Endothelial cell of umbilical vein (primary cell): ENCODE results near the gene HNRNPA2B1. TPM values are rescaled to one million over a fixed set of nuclear protein-coding genes. Genes with fewer than 3 reads are reported as not detected.

Experiments used
- BruUV-seq: library from RNA; stranded (reverse); fragments of 400-500 nt; replicated peaks from 2 replicates; lab custom pipeline; 2021; lab: Mats Ljungman, UMichigan
- CTCF ChIA-PET: fragments of 300-600, 350-600 bp; sonication (Branson Sonifier 250); formaldehyde crosslinking; loops from one replicate; lab custom pipeline; 2021; ENCODE audit warnings: antibody characterized with exemption, inconsistent platforms; lab: Charles Lee
- POLR2A ChIA-PET: fragments of 300-600, 350-600 bp; sonication (Branson Sonifier 250); formaldehyde crosslinking; loops from one replicate; lab custom pipeline; 2021; ENCODE audit warnings: antibody characterized with exemption, inconsistent platforms; lab: Charles Lee
- DNase-seq: peaks from one replicate; pipeline ENCODE4 v3.0.0-alpha.2; 2011; ENCODE audit warnings: low read depth, low spot score
- FAIRE-seq: peaks from 2 replicates; lab custom pipeline; 2011; peaks lifted over from hg19 to GRCh38; lab: Jason Lieb, UNC
- H2AFZ ChIP-seq: 2 replicates; pipeline ENCODE4 v1.6.0; 2012; ENCODE audit warnings: low read depth, low read length, control low read depth, inconsistent platforms
- H3K27ac ChIP-seq: 2 replicates; pipeline ENCODE4 v1.5.1; 2011; ENCODE audit warnings: low read depth, mild to moderate bottlenecking, control low read depth, low read length, moderate library complexity; ENCODE audit not compliant: insufficient read depth
- H3K27me3 ChIP-seq, 2 experiments: 2 replicates each; pipeline versions ENCODE4 v1.6.0 to v1.6.1; 2011; ENCODE audit warnings: low read length in 2 of 2, mixed read lengths in 1 of 2; ENCODE audit not compliant: control insufficient read depth in 2 of 2, insufficient read depth in 2 of 2
- H3K36me3 ChIP-seq, 2 experiments: 2 replicates in 1 of 2; 3 replicates in 1 of 2; pipeline ENCODE4 v1.5.1; 2011; ENCODE audit warnings: low read length in 2 of 2, mild to moderate bottlenecking in 1 of 2, moderate library complexity in 1 of 2; ENCODE audit not compliant: control insufficient read depth in 2 of 2, insufficient read depth in 2 of 2; ENCODE audit errors: extremely low read depth in 1 of 2
- H3K4me1 ChIP-seq: 3 replicates; pipeline ENCODE4 v1.5.1; 2011; ENCODE audit warnings: mild to moderate bottlenecking, low read length; ENCODE audit not compliant: control insufficient read depth, insufficient read depth; ENCODE audit errors: extremely low read depth
- H3K4me2 ChIP-seq: 2 replicates; pipeline ENCODE4 v1.6.1; 2011; ENCODE audit warnings: low read length, control low read depth, mixed read lengths; ENCODE audit not compliant: insufficient read depth
- H3K4me3 ChIP-seq, 3 experiments: fragments of 200-600 bp in 1 of 3; sonication (generic), shearing (Covaris generic) in 1 of 3; replicated peaks in 1 of 3; 2 replicates each; pipeline ENCODE4 v1.5.1; 2011 to 2016; ENCODE audit warnings: control low read depth in 3 of 3, low read length in 3 of 3, mild to moderate bottlenecking in 2 of 3, inconsistent platforms in 1 of 3, low read depth in 1 of 3, moderate library complexity in 1 of 3; ENCODE audit not compliant: insufficient read depth in 1 of 3
- H3K79me2 ChIP-seq: 2 replicates; pipeline ENCODE4 v1.6.0; 2012; ENCODE audit warnings: low read length, inconsistent platforms; ENCODE audit not compliant: control insufficient read depth, insufficient read depth
- H3K9ac ChIP-seq: replicated peaks from 2 replicates; pipeline ENCODE3; 2011; ENCODE audit warnings: low read length, control low read depth; ENCODE audit not compliant: insufficient read depth; ENCODE audit errors: extremely low read depth
- H3K9me1 ChIP-seq: replicated peaks from 3 replicates; pipeline ENCODE4 v1.6.0; 2011; ENCODE audit warnings: mild to moderate bottlenecking, low read length; ENCODE audit not compliant: control insufficient read depth, insufficient read depth; ENCODE audit errors: extremely low read depth
- H3K9me3 ChIP-seq: replicated peaks from 2 replicates; pipeline ENCODE4 v1.5.1; 2012; ENCODE audit warnings: low read length, inconsistent platforms; ENCODE audit not compliant: control insufficient read depth, insufficient read depth
- H4K20me1 ChIP-seq: replicated peaks from 2 replicates; pipeline ENCODE3; 2011; ENCODE audit warnings: mild to moderate bottlenecking, low read length; ENCODE audit not compliant: control insufficient read depth, insufficient read depth; ENCODE audit errors: extremely low read depth
- CTCF ChIP-seq, 2 donors: IDR thresholded peaks; 1 replicate in 1 of 2; 2 replicates in 1 of 2; pipeline ENCODE4 v1.5.1; 2011; ENCODE audit warnings: low read length in 2 of 2, mild to moderate bottlenecking in 2 of 2, moderate library complexity in 2 of 2, control low read depth in 1 of 2, inconsistent platforms in 1 of 2, low read depth in 1 of 2; ENCODE audit not compliant: insufficient read depth in 1 of 2; ENCODE audit errors: extremely low read depth in 1 of 2
- EZH2 ChIP-seq: IDR thresholded peaks from 2 replicates; pipeline ENCODE4 v1.6.1; 2012; ENCODE audit warnings: borderline replicate concordance, low read depth, mild to moderate bottlenecking, moderate library complexity, low read length, inconsistent platforms; ENCODE audit not compliant: severe bottlenecking
- FOS ChIP-seq: IDR thresholded peaks from 2 replicates; pipeline ENCODE4 v1.6.1; 2011; ENCODE audit warnings: mild to moderate bottlenecking, low read length, moderate library complexity, borderline replicate concordance; ENCODE audit not compliant: insufficient read depth
- GATA2 ChIP-seq: IDR thresholded peaks from 2 replicates; pipeline ENCODE4 v1.7.0; 2011; ENCODE audit warnings: low read depth, mild to moderate bottlenecking, moderate library complexity, mixed read lengths, low read length; ENCODE audit not compliant: insufficient read length, insufficient read depth
- JUN ChIP-seq: IDR thresholded peaks from 2 replicates; pipeline ENCODE4 v1.6.1; 2011; ENCODE audit warnings: borderline replicate concordance, low read depth; ENCODE audit not compliant: insufficient read length, insufficient read depth
- MAX ChIP-seq: IDR thresholded peaks from 2 replicates; pipeline ENCODE4 v1.6.1; 2011; ENCODE audit not compliant: insufficient read depth, insufficient read length
- MYC ChIP-seq: IDR thresholded peaks from one replicate; pipeline ENCODE4 v1.6.1; 2011; ENCODE audit warnings: mild to moderate bottlenecking, low read depth, low read length
- POLR2A ChIP-seq: IDR thresholded peaks from 2 replicates; pipeline ENCODE4 v1.6.1; 2012; ENCODE audit warnings: low read depth, mild to moderate bottlenecking, control low read depth, low read length
- POLR2AphosphoS5 ChIP-seq: IDR thresholded peaks from 2 replicates; pipeline ENCODE4 v1.6.1; 2012; ENCODE audit warnings: low read depth, mild to moderate bottlenecking, control low read depth, low read length, moderate library complexity; ENCODE audit not compliant: insufficient read depth
- dilution Hi-C: fragments of 300-500 bp; cut with MboI; formaldehyde crosslinking; loops from one replicate; pipeline ENCODE4 v1.15.0; 2019; ENCODE audit warnings: low sequenced_read_pairs; ENCODE audit not compliant: extremely low pct_ligation_motif_present
- intact Hi-C: fragments of 100-400 bp; cut with micrococcal nuclease; formaldehyde crosslinking; loops from one replicate; pipeline ENCODE4 v1.10.0; 2022
- polyA plus RNA-seq, 4 experiments: library from polyadenylated mRNA; depleted of rRNA in 3 of 4; stranded (reverse) in 3 of 4; unstranded in 1 of 4; fragments of >200 nt; gene quantifications; 2 replicates each; pipeline versions ENCODE4 v1.2.1 to v1.2.3, GENCODE V29; 2011 to 2012; ENCODE audit warnings: missing spikeins in 1 of 4
- total RNA-seq: library from RNA; stranded (reverse); gene quantifications from 2 replicates; pipeline ENCODE4 v1.2.3, GENCODE V29; 2021

Gene HNRNPA2B1
- total and polyA plus RNA-seq, 2 donors (not counting 3 experiments of a cell fraction or from before 2014, with no cell fraction given), result 198 to 703 TPM

DNA sequence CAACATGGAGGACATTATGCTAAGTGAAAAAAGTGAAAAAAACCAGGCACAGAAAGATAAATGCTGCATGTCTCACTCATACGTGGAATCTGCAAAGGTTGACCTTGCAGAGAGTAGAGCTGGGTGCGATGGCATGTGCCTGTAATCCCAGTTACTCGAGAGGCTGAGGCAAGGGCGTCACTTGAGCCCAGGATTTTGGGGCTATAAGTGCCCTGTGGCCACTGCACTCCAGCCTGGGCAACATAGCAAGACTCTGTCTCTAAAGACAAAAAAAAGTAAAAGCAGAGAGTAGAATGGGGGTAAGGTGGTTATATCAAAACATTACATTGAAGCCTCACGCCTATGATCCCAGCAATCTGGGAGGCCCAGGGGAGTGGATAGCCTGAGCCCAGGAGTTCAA lies 23.8 kb upstream of the HNRNPA2B1 start:
- FAIRE-seq, result no peak
- POLR2A ChIA-PET, result no interaction called here
- no peak for TF ChIP-seq CTCF (IDR thresholded peaks at IDR 0.05; ENCODE audit: extremely low read depth in 1 of 2, insufficient read depth in 1 of 2, low read depth in 1 of 2, low read length in 2 of 2)
- TF ChIP-seq FOS, result no peak
- no peak for TF ChIP-seq POLR2AphosphoS5
- no peak for TF ChIP-seq EZH2
- no peak for TF ChIP-seq MAX
- no peak for TF ChIP-seq MYC
- TF ChIP-seq GATA2, result no peak
- no peak for TF ChIP-seq POLR2A
- no peak for TF ChIP-seq JUN

More for the DNA sequence above, 23.8 kb upstream of the HNRNPA2B1 start:
- Histone ChIP-seq H2AFZ (no peak overlapping the region), H3K9me3 (no peaks in the 10 kb centered on the region), H3K79me2 (no peaks in the 10 kb centered on the region), H4K20me1 (no peaks in the 10 kb centered on the region), H3K9me1 (no peaks in the 10 kb centered on the region), H3K27me3 (peaks cover 0 to 11% of the 10 kb centered on the region in 2 experiments), H3K36me3 (no peaks in the 10 kb centered on the region), H3K27ac (no peak overlapping the region), H3K4me3 (no peak overlapping the region), H3K4me1 (no peaks in the 10 kb centered on the region), H3K4me2 (no peak overlapping the region), H3K9ac (no peak overlapping the region)
- dilution Hi-C loops, result no loop called here
- no TSS peak for BruUV-seq
- DNase-seq, result no peak
- CTCF ChIA-PET, result no interaction called here
- intact Hi-C loops, result no loop called here
